ENCODE data around the gene LIPC. TPM values are rescaled to one million over a fixed set of nuclear protein-coding genes. Genes with fewer than 3 reads are reported as not detected.

Gene LIPC
- total and polyA plus RNA-seq, 2 of the 4 experiments (the other 2 are of a cell fraction), result 0.07 TPM; not detected in 1

DNA sequence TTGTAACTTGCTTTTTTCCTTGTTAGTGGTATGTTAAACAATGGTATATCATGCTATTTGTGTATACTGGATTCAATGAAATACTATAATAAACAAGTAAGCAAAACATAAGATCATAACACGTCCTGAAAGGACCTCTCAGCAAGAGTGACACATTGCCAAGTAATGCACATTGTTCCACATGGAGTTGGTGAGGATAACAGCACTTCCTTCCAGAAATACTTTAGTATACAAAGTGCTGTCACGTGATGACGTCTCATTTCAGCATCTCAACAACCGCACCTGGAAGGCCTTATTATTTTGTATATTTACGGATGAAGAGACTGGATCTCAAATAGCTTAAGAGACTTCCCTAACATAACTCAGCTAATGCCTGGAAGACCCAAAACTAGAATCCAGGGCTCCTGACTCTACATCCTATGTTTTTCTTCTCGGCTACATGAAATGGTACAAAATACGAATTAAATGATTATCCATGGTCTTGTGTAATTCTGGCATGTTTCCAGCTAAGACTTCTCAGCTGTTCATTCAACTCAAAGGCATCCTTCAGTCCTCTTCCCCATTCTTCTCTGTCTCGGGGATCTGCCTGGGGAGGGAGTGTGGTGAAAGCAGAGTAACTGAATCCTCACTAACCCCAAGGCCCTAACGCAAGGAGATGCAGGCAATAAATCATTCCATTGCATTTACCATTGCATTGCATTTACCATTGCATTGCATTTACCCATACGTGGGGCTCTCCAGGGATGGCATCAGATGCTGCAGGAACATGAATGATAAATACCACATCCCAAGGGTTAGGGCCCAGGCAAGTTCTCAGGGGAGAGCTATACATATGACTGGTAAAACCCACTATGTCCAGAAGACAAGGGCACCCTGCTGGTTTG is 79.2 kb downstream of the LIPC start:
- POLR2A ChIA-PET (ENCODE audit: unreplicated experiment), result no interaction called here
- no peak overlapping the region for H3K9ac ChIP-seq (ENCODE audit: low read depth, low read length)

More for the DNA sequence above, 79.2 kb downstream of the LIPC start:
- no peaks in the 10 kb centered on the region for H4K20me1 ChIP-seq (ENCODE audit: insufficient read depth, low read length)
- H3K9me1 ChIP-seq (ENCODE audit: insufficient read depth, low read length), result peaks cover 3% of the 10 kb centered on the region; the same call in 1 of the 2 replicates
- intact Hi-C loops (cut with micrococcal nuclease), result no loop called here
- CTCF ChIA-PET, result no interaction called here
- H4K8ac ChIP-seq (ENCODE audit: low read depth in 2 of 2, low read length in 2 of 2), result 0 out of 4 replicates have a peak overlapping the region, but pooled peaks of 1 of the 2 experiments have one; percentile 4
- H3K18ac ChIP-seq (ENCODE audit: low read depth, low read length), result no peak overlapping the region
- DNase-seq, result peak; percentile 51
- H3K36me3 ChIP-seq (ENCODE audit: control insufficient read depth, insufficient read depth, low read length), result no peaks in the 10 kb centered on the region
- no peak overlapping the region for H3K4me3 ChIP-seq (ENCODE audit: insufficient read depth, low read depth, low read length)
- no TSS peak for BruUV-seq (replicated peaks)
- no peak overlapping the region for H3K4me2 ChIP-seq (ENCODE audit: low read depth, low read length)
- no peak overlapping the region for H2AK5ac ChIP-seq (ENCODE audit: low read depth, low read length)
- H3K27me3 ChIP-seq (ENCODE audit: control insufficient read depth, insufficient read depth, low read length), result no peaks in the 10 kb centered on the region
- ATAC-seq (ENCODE audit: low read depth), result peak; percentile 55
- H2BK120ac ChIP-seq (ENCODE audit: low read depth, low read length), result peak overlapping the region; percentile 40; the same call in 1 of the 2 replicates
- no peak overlapping the region for H3K23ac ChIP-seq (ENCODE audit: low read depth, low read length)
- in situ Hi-C loops (cut with MboI; ENCODE audit: low sequenced_read_pairs), result no loop called here
- no peak overlapping the region for H4K5ac ChIP-seq (ENCODE audit: low read depth, low read length)
- H2BK15ac ChIP-seq (ENCODE audit: low read depth, low read length), result peak overlapping the region; percentile 27; the same call in 1 of the 3 replicates
- dilution Hi-C loops (cut with HindIII; ENCODE audit: low sequenced_read_pairs, unreplicated experiment), result no loop called here
- WGBS, 2 experiments (ENCODE audit: extremely low coverage in 2 of 2, insufficient read length in 1 of 2), result no CpG with 5 or more reads among the region's 10 CpGs
- no peaks in the 10 kb centered on the region for H3K79me1 ChIP-seq (ENCODE audit: low read depth in 1 of 2, low read length in 2 of 2)
- no peak overlapping the region for H4K91ac ChIP-seq (ENCODE audit: insufficient read depth, low read depth, low read length)
- peak overlapping the region; percentile 51 for H2BK5ac ChIP-seq (ENCODE audit: low read depth, low read length, poor library complexity, severe bottlenecking)
- peaks cover 2% of the 10 kb centered on the region; the same call in 1 of the 2 replicates for H3K4me1 ChIP-seq (ENCODE audit: control insufficient read depth, insufficient read depth, low read length)
- peak overlapping the region; percentile 42 for H2AK9ac ChIP-seq (replicated peaks; ENCODE audit: low read depth, low read length, poor library complexity)
- 0 out of 2 replicates have a peak overlapping the region, but pooled peaks have one; percentile 16 for H3K4ac ChIP-seq (ENCODE audit: low read depth, low read length)
- H3K56ac ChIP-seq (ENCODE audit: extremely low read depth, insufficient read depth, low read length), result no peak overlapping the region
- peak overlapping the region; percentile 10 for H3K14ac ChIP-seq (replicated peaks; ENCODE audit: low read depth, low read length)
- no peak overlapping the region for H2AFZ ChIP-seq (replicated peaks; ENCODE audit: low read length, poor library complexity)
- H3K9me3 ChIP-seq (ENCODE audit: control insufficient read depth, insufficient read depth, low read length), result no peaks in the 10 kb centered on the region
- no peak overlapping the region for H3K27ac ChIP-seq (ENCODE audit: insufficient read depth, low read length)
- TF ChIP-seq RAD21 (IDR thresholded peaks at IDR 0.05; ENCODE audit: low read length), result no peak
- TF ChIP-seq CHD1 (IDR thresholded peaks at IDR 0.05; ENCODE audit: low read depth, low read length), result no peak
- no peak for TF ChIP-seq RFX5 (IDR thresholded peaks at IDR 0.05; ENCODE audit: low read depth, low read length)
- TF ChIP-seq, protein P1, sequence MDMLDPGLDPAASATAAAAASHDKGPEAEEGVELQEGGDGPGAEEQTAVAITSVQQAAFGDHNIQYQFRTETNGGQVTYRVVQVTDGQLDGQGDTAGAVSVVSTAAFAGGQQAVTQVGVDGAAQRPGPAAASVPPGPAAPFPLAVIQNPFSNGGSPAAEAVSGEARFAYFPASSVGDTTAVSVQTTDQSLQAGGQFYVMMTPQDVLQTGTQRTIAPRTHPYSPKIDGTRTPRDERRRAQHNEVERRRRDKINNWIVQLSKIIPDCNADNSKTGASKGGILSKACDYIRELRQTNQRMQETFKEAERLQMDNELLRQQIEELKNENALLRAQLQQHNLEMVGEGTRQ (IDR thresholded peaks at IDR 0.05; ENCODE audit: low read depth, low read length), result peak; percentile 41; the same call in 1 of the 2 replicates
- no peak overlapping the region for H2BK20ac ChIP-seq (ENCODE audit: low read depth, low read length)

Measured in IMR-90 (cell line).